SK-N-DZ (cell line): ENCODE results near the gene UXT. TPM values are rescaled to one million over a fixed set of nuclear protein-coding genes. Genes with fewer than 3 reads are reported as not detected.
"Not testable (repeated sequence)": the region's sequence is repeated elsewhere in the genome, so short reads cannot be mapped to it uniquely, and the experiment has no call there.

Experiments
- DNase-seq: peaks from one replicate; pipeline ENCODE4 v3.0.0-alpha.2; 2015; ENCODE audit warnings: low spot score
- polyA plus RNA-seq, 2 experiments: library from polyadenylated mRNA; depleted of rRNA; stranded (reverse); fragments of >200 nt; gene quantifications; 2 replicates each; pipeline ENCODE4 v1.2.3, GENCODE V29; 2014

Gene UXT, protein sequence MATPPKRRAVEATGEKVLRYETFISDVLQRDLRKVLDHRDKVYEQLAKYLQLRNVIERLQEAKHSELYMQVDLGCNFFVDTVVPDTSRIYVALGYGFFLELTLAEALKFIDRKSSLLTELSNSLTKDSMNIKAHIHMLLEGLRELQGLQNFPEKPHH
- 249 and 252 TPM in 2 replicates for polyA plus RNA-seq (2014; cell fraction: cytosol; rRNA removed)
- 121 and 150 TPM in 2 replicates for polyA plus RNA-seq (2014; cell fraction: nucleus; rRNA removed)

DNA sequence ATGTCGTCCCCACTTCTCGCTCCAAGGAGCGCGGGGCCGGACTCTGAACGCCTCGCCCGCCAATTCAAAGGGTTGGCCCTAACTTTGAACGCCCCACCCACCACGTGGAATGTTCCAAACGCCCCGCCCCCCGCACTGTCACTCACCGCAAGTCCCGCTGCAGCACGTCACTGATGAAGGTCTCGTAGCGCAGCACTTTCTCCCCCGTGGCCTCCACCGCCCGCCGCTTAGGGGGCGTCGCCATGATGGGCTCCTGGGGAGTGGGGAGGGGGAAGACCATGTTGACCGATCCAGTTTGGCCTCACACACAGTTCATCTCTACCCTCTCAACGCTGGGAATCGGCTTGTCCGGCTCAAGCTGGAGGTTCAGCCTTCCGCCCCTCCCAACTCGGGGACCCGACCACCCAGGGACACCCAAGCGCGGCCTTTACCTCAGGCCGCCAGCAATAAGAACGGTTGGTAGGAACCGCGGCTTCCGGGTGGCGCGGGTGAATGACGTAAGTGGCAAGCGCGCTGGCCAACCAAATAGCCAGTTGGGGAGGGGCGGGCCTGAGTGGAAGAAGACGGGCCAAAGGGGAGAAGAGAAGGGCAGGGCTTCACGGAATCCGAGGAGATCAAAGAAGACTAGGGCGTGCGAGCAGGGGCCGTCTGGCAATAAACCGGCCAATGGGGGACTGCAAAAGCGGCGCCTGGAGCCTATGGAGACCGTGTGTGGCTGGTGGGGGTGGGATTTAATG, at the start of gene UXT:
Gene UXT, minus strand, starts transcription at position 497 of the 737 bp plus-strand sequence. Its CDS starts 253 bp downstream, at position 244.
- DNase-seq, result peak; percentile 94

DNA sequence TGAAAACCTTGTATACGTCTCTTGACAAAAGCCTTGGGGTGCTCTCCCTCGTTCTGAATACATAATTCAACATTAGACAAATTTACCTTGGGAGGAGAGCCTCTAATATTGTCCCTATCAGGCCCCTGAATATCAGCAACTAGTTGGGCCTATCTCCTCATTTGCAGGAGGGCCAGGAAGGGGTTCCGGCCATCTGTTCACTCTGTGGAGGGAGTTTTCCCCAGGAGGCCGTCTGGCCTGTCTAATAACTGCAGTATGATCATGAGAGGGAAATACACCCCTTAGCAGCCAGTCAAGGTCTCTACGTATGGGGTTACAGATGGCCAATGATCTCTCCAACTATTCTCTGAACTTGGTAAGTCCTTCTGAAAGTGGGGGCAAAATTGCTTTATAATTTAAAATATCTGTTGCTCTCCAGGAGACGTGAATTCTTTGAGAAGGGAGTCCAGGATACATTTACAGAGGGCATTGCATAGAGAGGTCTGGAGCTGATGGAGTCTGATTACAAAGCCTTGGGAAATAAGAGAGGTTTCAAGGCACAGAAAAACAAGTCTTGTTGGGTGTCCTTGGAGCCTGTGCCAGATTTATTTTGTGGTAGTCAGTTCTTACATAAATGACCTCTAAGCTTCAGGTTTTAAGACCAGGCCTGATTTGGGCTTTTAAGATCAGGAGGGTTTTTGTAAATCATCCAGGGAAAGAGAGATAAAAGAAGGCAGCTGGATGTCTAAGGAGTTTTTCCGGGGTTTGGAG, 48.2 kb upstream of the UXT start:
- DNase-seq, result no peak

DNA sequence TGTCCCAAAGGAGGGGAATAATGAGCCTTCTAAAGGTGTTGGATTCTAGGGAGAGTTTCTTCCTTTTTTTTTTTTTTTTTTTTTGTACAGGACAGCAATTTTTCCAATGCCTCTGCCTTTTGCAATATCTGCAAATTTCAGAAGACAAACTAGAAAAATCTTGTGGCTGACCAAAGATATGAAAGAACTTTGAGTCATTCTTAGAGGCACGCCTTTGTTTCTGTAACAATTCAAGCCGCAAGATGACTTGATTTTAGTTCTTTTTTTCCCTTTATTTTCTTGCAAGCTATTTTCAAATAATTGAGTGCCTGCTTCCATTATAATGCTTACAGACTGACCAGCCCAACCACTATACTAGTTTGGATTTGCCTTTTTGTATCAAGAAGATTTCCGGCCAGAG, 47.6 kb upstream of the UXT start:
- no peak for DNase-seq

DNA sequence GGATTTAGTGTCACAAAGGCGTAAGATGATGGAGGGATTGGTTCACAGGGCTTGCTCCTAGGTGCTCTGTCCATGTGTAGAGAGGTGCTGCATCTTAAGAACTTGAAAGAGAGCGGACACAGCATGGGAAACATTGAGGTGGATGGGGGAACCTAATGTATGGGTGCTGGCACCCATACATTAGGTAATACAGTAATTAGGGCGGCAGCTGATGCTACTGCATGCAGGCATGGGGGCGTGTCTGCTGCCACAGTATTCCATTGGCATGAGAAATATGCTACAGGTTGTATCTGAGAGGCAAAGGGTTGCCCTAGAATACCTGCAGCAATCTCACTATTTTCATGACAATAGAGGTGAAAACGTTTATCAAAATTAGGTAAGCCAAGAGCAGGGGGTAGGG, 45.8 kb upstream of the UXT start:
- no peak for DNase-seq

DNA sequence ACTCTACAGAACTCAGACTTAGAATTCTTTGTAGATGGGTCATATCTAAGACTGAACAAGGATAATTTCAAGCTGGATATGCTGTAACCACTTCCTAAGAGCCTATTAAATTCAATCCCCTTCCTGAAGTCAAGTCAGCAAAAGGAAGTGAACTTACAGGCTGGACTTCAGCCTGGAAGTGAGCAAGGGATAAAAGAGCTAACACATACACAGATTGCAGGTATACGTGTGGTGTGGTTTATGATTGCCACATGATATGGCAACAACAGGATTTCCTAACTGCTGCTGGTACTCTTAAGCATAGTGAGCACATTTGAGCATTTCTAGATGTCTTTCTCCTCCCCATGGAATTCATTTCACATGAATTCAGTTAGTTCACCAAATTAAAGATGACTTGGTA, 38.2 kb upstream of the UXT start:
- no peak for DNase-seq

DNA sequence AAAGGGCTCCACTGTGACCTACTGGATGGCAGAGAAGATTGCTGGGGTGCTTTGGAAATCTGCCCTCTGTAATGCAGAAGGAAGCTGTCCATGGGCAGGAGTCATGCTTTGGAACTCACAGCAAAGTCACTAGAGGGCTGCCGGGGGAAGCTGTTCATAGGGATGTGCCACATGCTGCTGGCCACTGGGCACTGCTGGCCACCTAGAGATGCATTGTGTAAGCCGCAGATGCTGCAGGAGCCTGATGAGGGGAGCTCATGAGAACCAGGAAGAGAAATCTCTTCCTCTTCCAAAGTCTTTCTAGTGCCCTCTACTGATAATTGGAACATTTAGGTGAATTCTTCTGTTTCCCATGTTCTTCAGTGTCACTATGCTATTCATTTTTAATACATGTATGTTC, 31.2 kb upstream of the UXT start:
- DNase-seq, result no peak

DNA sequence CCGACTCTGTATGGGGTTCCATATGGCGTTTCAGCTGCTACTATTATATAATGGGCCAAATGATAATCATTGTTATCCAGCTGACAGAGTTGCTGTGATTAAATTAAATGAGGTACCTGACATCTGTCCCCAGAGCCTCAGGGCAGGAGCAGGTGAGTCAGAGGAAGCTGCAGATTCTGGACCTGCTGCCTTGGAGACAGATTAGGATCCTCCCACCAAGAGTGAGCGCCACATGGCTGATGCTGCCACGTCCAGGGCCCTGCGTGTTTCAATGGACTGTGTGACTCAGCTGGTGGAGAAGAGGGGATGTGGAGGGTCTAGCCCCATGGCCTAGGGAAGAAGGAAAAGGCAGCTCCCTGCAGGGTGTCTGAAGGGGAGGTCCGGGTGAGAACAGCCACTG, 28.3 kb upstream of the UXT start:
- DNase-seq, result no peak

DNA sequence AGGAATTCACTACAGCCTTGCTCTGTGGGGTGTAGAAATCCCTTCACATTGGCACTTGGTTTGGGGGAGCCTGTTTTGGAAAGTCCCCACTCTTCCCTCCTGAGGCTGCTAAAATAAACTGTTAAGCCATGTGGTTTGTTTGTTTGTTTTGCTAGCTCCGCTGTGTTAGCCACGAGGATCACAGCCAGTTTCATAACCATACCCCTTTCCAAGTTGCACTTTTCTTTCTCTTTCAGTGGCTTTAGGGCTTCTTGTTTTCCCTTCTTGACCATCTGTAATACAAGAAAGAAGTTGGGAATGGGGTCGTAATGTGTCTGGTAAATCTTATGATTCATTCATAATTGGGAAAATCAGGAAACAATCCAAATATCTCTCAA, 24.8 kb upstream of the UXT start:
- no peak for DNase-seq

DNA sequence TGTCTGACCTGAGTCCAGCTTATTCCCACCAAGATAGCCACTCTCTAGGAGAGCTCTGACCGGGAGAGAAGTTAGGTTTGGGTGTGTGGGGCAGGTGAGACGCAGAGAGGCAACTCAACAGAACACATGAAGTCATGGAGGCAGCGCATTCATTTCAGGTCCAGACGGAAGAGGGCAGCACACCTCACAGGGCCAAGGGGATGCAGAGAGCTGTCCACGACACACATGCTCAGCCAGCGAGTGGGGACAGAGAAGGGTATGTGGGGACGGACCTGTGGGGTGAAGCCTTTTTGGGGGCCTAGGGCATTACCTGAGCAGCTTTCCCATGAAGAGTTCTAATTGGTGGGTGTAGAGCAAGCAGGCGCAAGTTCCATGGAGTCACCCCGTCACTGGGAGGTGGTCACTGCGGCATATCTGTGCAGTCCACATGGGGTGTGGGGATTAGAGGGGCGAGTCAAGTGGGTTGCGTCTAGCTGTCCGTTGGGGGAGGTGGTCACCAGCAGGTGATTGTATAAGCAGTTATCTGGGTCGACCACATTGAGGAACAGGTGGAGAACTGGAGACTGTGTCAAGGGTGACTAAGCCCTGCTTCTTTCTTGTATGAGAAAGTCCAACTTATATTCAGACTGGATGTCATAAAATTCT, 24.3 kb upstream of the UXT start:
- DNase-seq, result no peak

DNA sequence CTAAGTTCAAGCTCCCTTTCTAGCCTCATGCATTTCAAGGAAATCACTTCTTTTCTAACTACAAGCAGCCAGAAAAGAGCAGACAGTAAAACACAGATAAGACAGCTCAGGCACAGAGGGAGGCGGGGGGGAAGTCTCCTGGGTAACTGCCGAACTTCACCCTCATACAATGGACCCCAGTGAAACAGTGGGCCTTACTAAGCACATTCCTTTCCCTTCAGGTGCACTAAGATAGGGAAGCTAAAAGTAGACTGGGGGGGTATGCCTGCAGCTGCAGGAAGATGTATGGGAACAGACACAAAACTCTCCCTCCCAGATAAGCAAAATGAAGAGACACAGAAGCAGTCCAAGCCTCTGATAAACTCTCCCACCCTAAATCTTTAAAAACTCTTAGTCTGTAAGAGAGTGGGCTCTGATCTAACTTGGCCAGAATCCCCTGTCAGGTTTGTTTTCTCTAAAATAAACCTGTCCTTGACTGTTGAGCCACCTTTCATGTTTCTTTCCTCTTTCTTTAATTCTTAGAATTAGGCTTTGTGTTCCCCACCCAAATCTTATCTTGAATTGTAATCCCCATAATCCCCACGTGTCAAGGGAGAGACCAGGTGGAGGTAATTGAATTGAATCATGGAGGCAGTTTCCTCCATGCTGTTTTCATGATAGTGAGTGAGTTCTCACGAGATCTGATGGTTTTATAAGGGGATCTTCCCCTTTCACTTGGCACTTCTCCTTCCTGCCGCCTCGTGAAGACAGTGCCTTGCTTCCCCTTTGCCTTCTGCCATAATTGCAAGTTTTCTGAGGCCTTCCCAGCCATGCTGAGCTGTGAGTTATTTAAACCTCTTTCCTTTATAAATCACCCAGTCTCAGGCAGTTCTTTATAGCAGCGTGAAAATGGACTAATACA, 17.2 kb upstream of the UXT start:
- not testable (repeated sequence) for DNase-seq

DNA sequence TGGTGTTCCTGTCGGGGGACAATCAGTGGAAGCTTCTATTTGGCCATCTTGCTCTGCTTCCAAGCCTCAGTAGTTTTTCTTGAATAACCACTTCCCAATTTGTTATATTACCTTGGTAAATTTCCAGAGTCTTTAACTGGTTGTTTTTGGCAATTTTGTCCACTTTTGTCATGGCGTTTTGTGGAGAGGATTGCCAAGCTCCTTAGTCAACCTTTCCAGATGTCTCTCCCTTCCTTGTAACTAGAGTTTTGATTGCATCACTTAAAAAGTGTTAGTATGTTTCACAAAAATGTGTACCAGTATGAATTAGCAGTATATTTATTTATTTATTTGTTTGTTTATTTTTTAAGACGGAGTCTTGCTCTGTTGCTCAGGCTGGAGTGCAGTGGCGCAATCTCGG, 15.8 kb upstream of the UXT start:
- no peak for DNase-seq

DNA sequence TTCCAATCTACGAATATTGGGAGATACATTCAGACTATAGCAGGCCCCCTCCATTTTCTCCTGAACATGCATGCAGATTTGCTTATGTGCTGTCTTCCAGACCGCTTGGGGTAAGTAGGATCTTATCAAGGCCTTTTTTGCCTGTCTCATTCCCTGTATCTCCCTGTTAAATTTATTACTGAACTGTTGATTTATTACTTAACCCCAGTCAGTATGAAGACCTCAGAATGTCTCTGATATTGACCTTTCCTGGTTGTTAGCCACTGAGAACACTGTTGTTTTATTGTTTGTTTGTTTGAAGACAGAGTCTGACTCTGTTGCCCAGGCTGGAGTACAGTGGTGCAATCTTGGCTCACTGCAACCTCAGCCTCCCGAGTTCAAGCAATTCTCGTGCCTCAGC, 6.8 kb upstream of the UXT start:
- DNase-seq, result not testable (repeated sequence)

DNA sequence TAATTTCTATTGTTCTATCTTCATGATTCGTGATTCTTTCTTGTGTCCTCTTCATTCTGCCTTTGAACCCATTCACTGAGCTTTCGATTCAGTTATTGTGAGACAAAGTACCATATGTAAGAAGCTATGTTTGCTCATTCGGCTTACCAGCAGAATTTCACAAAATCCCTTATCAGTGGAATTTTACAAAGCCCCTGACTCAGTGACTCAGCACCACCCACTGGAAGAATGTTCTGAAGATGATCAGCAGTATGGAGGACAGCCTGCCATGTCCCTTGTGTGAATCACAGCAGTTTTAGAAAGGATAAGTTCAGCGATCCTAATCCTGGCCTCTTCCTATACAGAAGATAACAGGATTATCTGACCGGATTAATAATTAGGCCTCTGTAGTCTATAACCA, 5.8 kb upstream of the UXT start:
- no peak for DNase-seq

DNA sequence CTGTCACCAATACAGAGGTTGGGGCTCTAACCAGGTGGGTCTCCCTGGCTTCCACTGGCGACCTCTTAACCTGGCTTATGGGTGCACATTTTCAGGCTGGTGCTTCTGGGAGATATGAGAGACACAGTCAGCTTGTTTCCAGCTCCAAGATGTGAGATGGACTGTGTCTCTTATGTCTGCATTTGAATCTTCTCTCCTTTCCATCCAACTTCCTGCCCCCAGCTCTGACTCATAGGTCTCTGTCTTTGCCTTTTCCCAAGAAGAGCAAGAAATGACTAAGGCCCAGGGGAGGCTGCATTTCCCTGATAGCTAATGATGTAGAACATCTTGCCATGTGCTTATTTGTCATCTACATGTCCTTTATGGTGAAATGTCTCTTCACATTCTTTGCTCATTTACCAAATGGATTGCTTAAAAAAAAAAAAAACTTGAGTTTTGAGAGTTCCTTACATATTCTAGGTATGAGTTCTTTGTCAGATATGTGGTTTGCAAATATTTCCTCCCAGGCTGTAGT, 3.2 kb upstream of the UXT start:
- no peak for DNase-seq

DNA sequence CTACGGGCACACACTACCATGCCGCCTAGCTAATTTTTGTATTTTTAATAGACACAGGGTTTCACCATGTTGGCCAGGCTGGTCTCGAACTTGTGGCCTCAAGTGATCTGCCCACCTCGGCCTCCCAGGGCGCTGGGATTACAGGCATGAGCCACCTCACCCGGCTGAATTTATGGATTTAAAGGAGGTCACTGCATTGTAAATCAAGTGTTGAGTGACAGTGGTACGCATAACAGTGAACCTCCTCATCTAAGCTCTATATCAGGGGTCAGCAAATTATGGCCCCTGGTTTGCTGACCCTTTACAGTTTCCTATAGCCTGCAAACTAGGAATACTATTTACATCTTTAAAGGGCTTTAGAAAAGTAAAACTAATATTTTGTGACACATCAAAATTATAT, 2.6 kb upstream of the UXT start:
- no peak for DNase-seq

DNA sequence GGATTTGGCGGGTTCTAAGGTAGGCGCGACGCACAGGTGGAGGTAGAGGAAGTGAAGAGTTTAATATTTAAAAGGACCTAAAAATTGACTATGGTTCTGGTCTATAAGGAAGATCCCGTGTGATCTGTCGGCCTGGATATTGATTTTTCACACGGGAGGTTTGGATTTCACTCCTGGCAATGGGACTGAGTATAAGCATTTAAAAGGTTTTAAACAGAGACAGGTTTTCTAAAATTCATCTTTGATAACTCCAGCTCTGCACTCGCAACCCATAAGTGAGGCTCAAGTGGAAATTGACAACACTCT, 394 bp upstream of the UXT start:
- no peak for DNase-seq

DNA sequence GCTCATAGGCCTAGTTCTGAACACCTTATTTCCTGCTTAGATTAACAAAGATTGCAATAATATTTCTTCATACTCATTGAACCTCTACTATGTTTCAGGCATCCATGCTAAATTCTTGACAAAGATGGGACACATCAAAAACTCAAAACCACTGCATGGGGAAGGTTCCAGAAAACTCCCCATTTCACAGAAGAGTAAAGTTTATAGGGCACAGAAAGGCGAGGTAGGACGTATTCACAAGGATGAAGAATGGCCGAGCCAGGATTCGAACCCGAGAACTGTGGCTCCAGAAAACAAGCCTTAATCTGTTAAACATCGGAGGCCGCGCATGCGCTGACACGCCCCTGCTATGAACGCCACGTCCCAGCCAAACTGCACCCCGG, 688 bp downstream of the UXT start:
- no peak for DNase-seq

DNA sequence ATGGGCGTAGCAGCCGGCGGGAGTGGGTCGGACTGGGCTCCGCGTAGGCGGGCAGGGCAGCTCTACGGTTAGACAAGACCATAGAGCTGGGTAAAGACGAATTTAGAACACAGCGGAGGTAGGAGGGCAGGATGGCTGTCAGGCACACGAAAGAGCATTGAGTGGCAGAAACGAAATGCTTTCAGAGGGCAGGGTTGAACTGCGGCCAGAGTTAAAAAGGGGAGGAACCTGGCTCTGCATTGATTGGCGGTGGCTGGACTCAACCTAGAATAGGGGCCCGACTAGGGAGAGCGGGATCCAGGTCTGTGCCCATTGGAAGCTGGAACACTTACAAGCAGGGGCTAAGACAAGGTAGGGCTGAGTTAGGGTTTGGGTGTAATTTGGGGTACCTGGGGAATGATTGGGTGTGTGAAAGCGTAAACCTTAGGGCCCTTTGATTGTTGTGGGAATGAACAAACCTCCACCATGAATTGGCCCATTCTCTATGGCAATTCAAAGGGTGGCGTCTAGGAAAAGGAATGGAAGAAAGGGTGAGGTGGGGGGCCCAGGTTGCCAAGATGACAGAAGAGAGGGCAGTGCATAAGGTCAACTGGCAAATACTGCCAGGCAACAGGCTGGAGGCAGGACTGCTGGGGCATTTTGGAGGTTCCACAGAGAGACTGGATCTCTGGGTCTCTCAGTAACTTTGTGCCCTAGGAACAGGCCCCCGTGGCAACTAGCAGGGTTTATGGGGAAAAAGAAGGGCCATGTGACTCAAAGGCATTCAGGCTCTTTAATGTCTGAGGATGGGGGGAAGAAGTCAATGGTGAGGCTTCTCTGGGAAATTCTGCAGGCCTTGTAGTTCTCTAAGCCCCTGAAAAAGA, 7.7 kb downstream of the UXT start:
- DNase-seq, result no peak

DNA sequence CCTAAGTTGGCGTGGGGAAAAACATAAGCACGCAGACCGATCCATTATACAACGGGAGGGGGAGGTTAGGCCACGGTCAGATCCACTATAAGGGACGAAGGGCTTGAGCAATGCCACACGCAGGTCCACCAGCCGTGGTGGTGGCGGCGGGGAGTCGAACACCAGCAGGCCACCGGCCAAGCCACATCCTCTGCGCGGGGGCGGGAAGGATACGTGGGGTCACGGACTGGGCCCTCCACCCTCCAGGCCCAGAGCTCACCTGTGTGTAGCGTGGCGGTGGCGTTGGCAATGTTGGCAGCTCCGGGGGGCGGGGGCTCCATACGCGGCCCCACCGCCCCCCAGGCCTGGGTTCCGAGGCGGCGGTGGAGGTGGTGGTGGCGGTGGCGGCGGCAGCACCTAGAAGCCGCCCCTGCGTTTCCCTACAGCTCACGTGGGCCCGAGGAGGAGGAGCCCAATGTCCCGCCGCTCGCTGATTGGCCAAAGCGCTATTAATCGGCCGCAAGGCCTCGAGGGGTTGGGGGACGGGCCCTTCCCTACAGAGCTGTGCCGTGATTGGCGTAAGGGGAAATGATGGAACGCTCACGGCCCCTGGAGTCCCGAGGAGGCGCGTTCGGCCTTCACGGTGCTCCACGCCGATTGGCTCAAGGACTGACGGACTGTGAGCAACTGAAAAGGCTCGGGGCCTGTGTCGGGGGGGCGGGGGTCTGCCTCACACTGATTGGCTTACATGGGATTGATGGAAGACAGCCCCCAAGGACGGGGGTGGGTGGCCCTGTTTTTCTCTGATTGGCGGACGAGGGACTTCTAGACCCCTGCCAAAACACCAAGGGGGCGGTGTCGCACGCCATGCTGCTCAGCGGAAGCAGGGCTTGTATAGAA, 8.6 kb downstream of the UXT start, which contains the start of gene ELK1:
Gene ELK1, minus strand, starts transcription at position 400 of the 879 bp plus-strand sequence. CDS start 9,122 bp downstream, outside the sequence.
- DNase-seq, result peak; percentile 98
